Activated naive CD4-positive, alpha-beta T cell treated with Interleukin-2 at 50 U/mL for 16 hours (primary cell): Measurements from ENCODE around the gene FCHSD2.
"Not testable (repeated sequence)": the region's sequence is repeated elsewhere in the genome, so short reads cannot be mapped to it uniquely, and the experiment has no call there.

Experiments used
- DNase-seq: peaks from one replicate; pipeline ENCODE4 v3.0.0-alpha.2; 2020

FCHSD2 gene

GRCh38 chr11:73147771-73148681 lies 5.9 kb upstream of the FCHSD2 start:
- DNase-seq, result no peak

- DNase-seq, result no peak
Measured at GRCh38 chr11:73145986-73146575, 4.0 kb upstream of the FCHSD2 start.

GRCh38 chr11:73143126-73143838 lies 1.2 kb upstream of the FCHSD2 start:
- DNase-seq, result no peak

- peak; percentile 61 for DNase-seq
Measured at GRCh38 chr11:73141309-73142127, 600 bp downstream of the FCHSD2 start.

GRCh38 chr11:73141031-73141308 lies 1.1 kb downstream of the FCHSD2 start:
- DNase-seq, result peak; percentile 32

- DNase-seq, result peak; percentile 11
Measured at GRCh38 chr11:73140213-73141030, 1.7 kb downstream of the FCHSD2 start.

GRCh38 chr11:73139476-73140198 lies 2.5 kb downstream of the FCHSD2 start:
- DNase-seq, result no peak

- no peak for DNase-seq
Measured at GRCh38 chr11:73137944-73138274, 4.2 kb downstream of the FCHSD2 start.

GRCh38 chr11:73137262-73137943 lies 4.7 kb downstream of the FCHSD2 start:
- DNase-seq, result no peak

GRCh38 chr11:73136722-73137121 lies 5.4 kb downstream of the FCHSD2 start:
- not testable (repeated sequence) for DNase-seq

GRCh38 chr11:73135346-73136284 lies 6.5 kb downstream of the FCHSD2 start:
- DNase-seq, result no peak

- DNase-seq, result not testable (repeated sequence)
Measured at GRCh38 chr11:73132349-73132748, 9.8 kb downstream of the FCHSD2 start.

- no peak for DNase-seq
Measured at GRCh38 chr11:73130181-73130580, 11.9 kb downstream of the FCHSD2 start.

- no peak for DNase-seq
Measured at GRCh38 chr11:73129198-73129597, 12.9 kb downstream of the FCHSD2 start.

- no peak for DNase-seq
Measured at GRCh38 chr11:73126804-73127480, 15.2 kb downstream of the FCHSD2 start.

GRCh38 chr11:73124800-73125199 lies 17.3 kb downstream of the FCHSD2 start:
- DNase-seq, result no peak

- DNase-seq, result not testable (repeated sequence)
Measured at GRCh38 chr11:73123892-73124291, 18.2 kb downstream of the FCHSD2 start.

GRCh38 chr11:73121692-73122091 lies 20.4 kb downstream of the FCHSD2 start:
- DNase-seq, result no peak

GRCh38 chr11:73117071-73117470 lies 25.0 kb downstream of the FCHSD2 start:
- DNase-seq, result no peak
